ENCODE measurements around the gene NNAT.

NNAT gene

DNA sequence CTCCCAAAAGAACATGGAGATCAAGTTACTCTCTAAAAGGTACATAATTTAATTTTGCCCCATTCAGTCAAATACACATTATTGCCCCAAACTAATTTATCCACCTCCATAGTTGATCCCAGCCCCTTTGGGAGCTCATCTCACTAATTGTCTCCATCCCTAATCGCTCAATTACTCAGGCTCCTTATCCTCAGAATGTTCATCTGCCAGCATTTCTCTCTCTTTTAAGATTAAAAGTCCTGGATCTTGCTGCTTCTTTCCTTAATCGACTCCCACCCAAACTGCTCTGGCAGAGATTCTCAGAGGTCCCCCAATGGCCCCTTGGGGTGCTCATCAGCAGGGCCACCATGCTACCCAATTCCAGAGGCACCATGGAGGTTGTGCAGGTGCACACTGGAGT lies 18.4 kb upstream of the NNAT start:
- no peak for DNase-seq (ENCODE audit: low spot score)

GRCh38 chr20:37503256-37503927 lies 17.7 kb upstream of the NNAT start:
- DNase-seq (ENCODE audit: low spot score), result no peak

DNA sequence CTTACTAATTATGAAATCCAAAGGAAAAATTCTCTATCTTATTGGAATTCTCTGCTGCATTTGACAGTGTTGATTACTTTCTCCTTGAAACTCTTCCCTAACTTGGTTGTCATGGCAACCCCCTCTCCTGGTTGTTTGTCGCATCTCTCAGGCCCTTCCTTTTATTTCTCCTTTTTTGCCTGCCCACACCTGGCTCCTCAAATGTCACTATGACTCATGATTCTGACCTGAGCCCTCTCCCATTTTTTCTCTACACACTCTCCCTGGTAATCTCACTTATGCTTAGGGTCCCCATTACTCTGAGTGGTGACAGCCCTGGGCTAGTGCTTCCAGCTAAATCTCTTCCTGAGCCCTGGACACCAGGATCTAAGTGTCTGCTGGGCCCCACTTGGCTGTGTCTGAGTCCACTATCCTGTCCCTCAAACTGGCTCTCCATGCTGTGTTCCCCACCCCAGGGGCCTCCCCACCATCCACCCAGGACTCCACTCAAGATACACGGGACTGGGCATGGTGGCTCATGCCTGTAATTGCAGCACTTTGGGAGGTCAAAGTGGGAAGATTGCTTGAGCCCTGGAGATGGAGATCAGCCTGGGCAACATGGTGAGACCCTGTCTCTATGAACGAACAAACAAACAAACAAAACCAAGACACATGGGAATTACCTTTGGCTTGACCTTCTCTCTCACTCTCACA lies 16.5 kb upstream of the NNAT start:
- DNase-seq (ENCODE audit: low spot score), result no peak

DNA sequence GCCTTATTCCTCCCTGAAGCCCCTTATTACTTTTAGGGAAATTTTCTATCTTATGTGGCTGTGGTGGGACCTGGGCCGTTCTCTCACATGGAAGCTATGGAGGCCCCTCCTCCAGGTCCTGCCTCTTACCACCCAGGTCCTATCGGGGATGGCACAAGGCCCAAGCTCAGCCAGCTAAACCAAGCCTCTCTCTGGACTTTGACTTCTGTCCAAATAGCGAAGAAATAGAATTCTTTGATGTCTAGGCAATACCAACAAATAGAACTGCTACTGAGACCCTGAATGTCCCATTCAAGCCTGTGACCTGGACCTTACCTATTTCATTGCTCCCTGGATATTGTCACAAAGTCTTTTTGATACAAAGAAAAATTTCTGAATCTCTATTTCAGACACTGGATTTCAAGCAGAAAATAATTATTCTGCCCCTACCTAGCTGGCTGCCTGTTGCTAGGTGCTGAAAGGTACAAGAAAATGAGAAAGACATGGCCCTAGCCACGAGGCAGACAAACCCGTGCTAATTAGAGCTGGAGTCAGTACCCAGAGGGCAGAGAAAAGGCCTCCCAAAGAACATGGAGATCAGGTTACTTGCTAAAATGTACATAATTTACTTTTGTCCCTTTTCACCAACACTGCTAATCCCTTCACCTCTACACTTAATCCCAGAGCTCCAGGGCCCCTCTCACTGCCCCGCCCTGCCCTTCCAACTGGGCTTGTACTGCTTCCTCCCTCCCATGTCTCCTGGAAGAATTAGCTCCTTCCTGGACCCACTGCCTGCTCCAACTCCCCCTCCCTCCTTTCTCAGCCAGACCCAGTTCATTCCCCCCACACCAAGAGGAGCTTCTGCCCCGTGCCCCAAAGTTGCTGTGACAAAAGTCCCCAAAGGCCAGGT lies 15.5 kb upstream of the NNAT start:
- no peak for DNase-seq (ENCODE audit: low spot score)

GRCh38 chr20:37506152-37506725 lies 14.8 kb upstream of the NNAT start:
- no peak for DNase-seq (ENCODE audit: low spot score)

DNA sequence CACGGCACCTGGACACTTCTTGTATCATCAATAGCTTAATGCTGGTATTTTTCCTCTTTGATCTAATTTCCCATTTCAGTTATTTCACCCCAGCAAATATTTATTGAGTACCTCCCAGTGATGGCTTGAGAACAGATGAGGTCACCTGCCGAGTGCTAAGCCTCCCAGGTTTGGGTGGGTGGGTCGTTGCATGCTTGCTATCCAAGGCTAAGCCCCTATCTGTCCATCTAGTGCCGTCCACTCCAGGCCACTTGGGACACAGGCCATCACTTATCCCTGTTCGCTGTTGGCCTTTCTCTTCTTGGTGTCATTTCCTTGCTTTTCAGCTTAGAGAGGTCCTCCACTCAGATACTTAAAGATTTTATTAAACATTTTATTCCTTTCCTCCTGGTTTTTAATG lies 10.8 kb upstream of the NNAT start:
- no peak for DNase-seq (ENCODE audit: low spot score)

DNA sequence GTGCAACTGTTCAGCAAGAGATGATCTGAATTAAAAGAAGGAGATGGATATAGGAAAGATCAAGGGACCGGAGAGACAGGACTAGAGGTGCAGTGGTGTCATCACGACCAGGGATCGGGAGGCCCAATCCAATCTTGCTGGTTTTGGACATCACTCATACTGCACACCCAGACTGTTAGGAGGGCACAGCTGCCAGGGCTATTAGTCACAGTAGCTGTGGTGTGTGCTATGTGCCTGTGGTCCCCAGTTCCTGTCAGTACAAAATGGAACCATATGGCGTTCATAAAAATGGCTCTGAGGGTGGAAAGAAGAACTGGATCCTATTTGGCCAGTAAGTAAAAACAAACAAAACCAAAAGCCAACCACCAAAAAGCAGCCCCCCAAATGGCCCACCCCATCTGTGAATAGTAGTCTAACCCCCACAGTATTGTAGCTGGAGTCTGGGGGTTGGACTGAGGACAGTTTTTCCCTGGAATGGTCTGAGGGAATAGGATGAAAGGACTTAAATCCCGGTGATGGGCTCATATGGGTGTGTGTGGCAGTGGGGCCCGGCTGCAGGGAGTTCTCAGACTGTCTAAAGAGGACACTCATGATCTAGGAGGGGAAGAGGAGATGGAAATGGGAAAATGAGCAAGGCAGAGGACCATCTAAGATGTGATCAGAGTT lies 9.3 kb upstream of the NNAT start:
- no peak for DNase-seq (ENCODE audit: low spot score)

- no peak for DNase-seq (ENCODE audit: low spot score)
Observed at GRCh38 chr20:37513779-37514359, 7.2 kb upstream of the NNAT start.

GRCh38 chr20:37515876-37516275 lies 5.2 kb upstream of the NNAT start:
- DNase-seq (ENCODE audit: low spot score), result no peak

DNA sequence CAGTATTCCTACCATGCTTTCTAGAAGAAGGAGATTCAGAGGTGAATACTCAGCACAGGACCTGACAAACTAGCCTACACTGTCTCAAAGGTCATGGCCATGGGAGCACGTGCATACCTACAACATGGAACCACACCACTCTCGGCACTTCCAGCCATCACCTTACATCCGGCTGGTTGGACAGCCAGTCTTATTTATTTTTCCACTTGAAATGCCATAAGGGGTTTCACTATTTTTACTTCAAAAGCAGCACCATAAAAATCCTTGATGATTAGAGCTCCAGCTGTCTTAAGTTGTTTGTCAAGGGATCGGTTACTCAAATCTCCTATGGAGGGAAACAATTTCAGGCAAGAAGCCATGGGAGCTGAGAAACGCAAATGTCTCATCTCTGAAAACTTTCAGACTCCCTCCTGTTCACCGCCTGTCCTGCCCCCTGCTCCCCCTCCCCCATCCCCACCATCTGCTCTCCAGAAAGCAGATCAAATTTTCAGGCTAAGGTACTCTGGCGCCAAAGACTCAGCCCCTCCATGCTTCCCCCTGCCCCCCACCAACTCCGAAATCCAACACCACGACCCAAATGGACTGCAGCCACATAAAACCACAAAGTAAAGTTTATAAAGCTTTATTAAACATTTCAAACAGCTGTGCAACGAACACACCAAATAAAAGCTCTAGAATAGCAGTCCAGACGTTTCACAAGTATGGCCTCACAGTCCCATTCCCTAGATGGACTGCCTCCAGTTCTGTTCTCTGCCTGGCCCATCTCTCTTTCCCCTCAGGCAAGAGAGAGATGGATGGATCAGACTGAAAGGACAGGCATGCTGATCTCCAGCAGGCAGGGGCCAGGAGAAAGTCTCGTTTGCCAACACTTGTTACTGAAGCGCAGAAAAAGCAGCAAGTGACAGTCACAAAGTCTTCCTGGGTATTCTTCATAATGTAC lies 4.0 kb upstream of the NNAT start:
- no peak for DNase-seq (ENCODE audit: low spot score)

GRCh38 chr20:37518059-37518458 lies 3.0 kb upstream of the NNAT start:
- no peak for DNase-seq (ENCODE audit: low spot score)

DNA sequence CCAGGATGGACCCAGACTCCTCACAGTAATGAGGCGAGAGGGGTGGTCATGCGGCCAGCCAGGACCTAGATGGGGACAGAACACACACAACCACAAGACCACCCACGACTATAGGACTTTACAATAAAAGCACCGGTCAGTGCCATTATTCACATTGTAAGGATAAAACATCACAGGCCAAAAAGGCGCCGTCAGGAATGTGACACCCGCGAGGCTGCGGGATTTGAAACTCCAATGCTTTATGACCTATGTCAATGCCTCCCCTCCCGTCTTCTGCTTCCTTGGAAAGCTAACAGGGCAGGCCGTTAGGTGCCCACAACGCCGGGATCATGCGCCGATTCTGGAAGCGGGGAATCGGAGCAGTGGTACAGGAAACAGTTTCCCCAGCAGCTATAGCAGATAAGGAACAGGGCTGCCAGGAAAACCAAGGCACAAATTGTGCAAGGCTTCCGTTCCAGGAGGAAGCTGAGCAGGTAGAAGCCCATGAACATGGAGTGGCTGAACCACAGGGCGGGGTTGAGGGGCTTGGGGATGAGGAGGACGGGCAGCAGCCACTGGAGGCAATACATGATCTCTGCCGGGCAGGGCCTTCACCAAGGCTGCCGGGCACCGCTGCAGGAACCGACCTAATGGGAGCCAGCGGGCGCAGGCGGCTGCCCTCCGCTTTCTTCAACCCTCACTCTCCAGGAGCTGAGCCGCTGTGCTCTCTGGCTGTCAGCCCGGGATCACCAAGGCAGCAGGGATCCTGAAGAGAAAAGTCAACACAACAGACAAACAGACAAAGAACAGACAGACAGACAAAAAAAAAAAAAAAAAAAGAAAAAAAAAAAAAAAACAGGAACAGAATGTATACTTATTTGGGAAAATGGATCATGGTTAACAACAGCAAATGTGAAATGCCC lies 2.2 kb upstream of the NNAT start:
- DNase-seq (ENCODE audit: low spot score), result no peak

GRCh38 chr20:37519508-37520418 lies 1.3 kb upstream of the NNAT start:
- no peak for DNase-seq (ENCODE audit: low spot score)

DNA sequence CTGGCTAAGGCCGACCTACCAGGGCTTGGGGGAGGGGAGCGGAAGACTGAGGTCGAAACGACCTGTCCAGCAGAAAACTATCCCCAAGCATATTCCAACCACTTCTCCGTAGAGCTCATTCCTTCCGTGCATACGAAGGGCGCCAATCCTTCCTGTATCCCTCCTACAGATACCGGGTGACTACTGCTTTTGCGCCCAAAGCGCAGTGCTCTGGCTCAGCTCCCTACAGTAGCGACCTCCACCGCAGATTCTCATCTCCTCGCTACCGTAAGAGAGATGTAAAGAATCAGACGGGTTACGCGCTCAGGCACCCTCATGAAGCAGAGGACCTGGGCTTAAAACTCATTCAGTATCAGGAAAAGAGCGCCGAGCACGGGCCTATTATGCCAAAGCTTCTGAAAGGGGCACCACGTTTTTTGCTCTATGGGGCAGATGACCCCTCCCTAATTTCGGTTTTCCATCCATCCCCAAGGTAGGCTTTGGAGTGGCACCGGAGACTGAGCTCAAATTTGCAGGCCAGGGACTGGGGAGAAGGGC lies 563 bp upstream of the NNAT start:
- no peak for DNase-seq (ENCODE audit: low spot score)

DNA sequence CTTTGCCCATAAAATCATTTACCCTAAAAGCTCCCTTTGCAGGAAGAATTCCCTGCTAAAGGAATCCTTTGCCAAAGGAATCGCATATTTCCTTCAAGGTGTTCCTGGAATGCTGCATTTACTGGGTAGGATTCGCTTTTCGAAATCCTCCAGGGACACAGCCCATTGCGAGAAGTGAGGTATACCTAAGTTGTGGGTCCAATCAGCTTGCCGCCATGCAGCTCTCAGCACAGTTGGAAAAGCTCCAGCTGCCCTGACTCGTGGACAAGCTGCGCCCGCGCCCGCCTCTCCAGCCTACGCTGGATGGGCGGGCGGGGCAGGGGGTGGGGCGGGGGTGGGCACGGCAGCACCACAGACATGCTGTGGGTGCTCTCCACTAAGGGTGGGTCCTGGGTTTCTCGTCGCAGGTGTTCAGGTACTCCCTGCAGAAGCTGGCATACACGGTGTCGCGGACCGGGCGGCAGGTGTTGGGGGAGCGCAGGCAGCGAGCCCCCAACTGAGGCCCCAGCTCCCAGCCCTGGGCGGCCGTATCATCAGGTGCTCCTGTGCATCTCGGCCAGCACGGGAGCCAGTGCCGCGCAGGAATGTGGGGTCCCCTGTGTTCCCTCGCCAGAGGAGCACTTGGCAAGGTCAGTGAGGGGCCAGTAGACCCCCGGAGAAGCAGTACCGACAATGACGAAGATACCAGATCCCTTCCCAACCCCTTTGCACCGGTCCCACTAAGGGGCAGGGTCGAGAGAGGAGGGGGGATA lies 1.4 kb downstream of the NNAT start:
- DNase-seq (ENCODE audit: low spot score), result peak; percentile 62

- DNase-seq (ENCODE audit: low spot score), result no peak
Observed at GRCh38 chr20:37523012-37523391, 2.0 kb downstream of the NNAT start.

Data from cerebellar cortex (tissue), 1 donor.